ENCODE results near the gene DTX1. TPM values are rescaled to one million over a fixed set of nuclear protein-coding genes. Genes with fewer than 3 reads are reported as not detected.

Gene DTX1
- total and polyA plus RNA-seq, 2 donors (not counting 3 experiments of a cell fraction or from before 2014, with no cell fraction given) = 0.06 to 0.22 TPM

DNA sequence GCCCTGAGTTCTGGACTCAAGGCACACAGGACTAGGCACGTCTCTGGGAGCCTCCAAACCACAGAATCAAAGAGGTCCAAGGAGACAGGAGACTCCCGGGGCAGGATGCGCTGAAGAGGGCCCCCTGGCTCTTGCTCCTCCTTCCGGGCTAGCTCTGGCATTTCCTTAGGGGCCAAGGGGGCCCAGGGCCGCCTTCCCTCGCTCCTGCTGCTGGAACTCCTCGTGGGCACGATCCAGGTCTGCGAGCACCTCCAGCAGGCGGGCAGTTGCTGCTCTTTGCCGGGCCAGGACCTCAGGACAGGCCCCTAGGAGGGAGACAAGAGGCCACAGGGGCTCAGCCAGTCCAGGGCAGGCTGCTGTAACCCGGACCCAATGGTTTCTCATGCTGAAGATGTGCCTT, 43.2 kb downstream of the DTX1 start:
- H3K4me3 ChIP-seq (replicated peaks in 1 of 3; ENCODE audit: insufficient read depth in 1 of 3, low read depth in 1 of 3, low read length in 3 of 3) = no peak overlapping the region
- no peaks in the 10 kb centered on the region for H3K36me3 ChIP-seq (ENCODE audit: control insufficient read depth in 2 of 2, extremely low read depth in 1 of 2, insufficient read depth in 2 of 2, low read length in 2 of 2)
- H2AFZ ChIP-seq (ENCODE audit: low read depth, low read length) = no peak overlapping the region
- peaks cover 0 to 2% of the 10 kb centered on the region in 2 experiments for H3K27me3 ChIP-seq (ENCODE audit: control insufficient read depth in 2 of 2, insufficient read depth in 2 of 2, low read length in 2 of 2)
- dilution Hi-C loops (cut with MboI; ENCODE audit: extremely low pct_ligation_motif_present, low sequenced_read_pairs) (no loop called here), intact Hi-C loops (cut with micrococcal nuclease) (loop anchor here (5.0 kb wide), 1 partner anchor 53 kb away; no protein-coding TSS in a partner anchor)
- ChIA-PET CTCF (interaction anchor here (7.1 kb wide), 1 partner anchor 107 kb away, joined by 99 read pairs; no protein-coding TSS in a partner anchor), POLR2A (no interaction called here)
- no peaks in the 10 kb centered on the region for H3K79me2 ChIP-seq (ENCODE audit: control insufficient read depth, insufficient read depth, low read length)
- H3K9ac ChIP-seq (replicated peaks; ENCODE audit: extremely low read depth, insufficient read depth, low read length) = no peak overlapping the region
- no peak for TF ChIP-seq EZH2 (IDR thresholded peaks at IDR 0.05; ENCODE audit: borderline replicate concordance, low read depth, low read length, severe bottlenecking)
- TF ChIP-seq FOS (IDR thresholded peaks at IDR 0.05; ENCODE audit: borderline replicate concordance, insufficient read depth, low read length) = no peak
- TF ChIP-seq, protein P1, sequence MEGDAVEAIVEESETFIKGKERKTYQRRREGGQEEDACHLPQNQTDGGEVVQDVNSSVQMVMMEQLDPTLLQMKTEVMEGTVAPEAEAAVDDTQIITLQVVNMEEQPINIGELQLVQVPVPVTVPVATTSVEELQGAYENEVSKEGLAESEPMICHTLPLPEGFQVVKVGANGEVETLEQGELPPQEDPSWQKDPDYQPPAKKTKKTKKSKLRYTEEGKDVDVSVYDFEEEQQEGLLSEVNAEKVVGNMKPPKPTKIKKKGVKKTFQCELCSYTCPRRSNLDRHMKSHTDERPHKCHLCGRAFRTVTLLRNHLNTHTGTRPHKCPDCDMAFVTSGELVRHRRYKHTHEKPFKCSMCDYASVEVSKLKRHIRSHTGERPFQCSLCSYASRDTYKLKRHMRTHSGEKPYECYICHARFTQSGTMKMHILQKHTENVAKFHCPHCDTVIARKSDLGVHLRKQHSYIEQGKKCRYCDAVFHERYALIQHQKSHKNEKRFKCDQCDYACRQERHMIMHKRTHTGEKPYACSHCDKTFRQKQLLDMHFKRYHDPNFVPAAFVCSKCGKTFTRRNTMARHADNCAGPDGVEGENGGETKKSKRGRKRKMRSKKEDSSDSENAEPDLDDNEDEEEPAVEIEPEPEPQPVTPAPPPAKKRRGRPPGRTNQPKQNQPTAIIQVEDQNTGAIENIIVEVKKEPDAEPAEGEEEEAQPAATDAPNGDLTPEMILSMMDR (IDR thresholded peaks at IDR 0.05; ENCODE audit: extremely low read depth in 1 of 2, insufficient read depth in 1 of 2, low read depth in 1 of 2, low read length in 2 of 2) = no peak
- no peak for TF ChIP-seq MYC (IDR thresholded peaks at IDR 0.05; ENCODE audit: low read depth, low read length)
- TF ChIP-seq, protein P2, sequence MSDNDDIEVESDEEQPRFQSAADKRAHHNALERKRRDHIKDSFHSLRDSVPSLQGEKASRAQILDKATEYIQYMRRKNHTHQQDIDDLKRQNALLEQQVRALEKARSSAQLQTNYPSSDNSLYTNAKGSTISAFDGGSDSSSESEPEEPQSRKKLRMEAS (IDR thresholded peaks at IDR 0.05; ENCODE audit: insufficient read depth, insufficient read length) = no peak
- no peak for TF ChIP-seq JUN (IDR thresholded peaks at IDR 0.05; ENCODE audit: borderline replicate concordance, insufficient read depth, insufficient read length, low read depth)
- TF ChIP-seq POLR2A (IDR thresholded peaks at IDR 0.05; ENCODE audit: low read depth, low read length) = no peak
- TF ChIP-seq POLR2AphosphoS5 (IDR thresholded peaks at IDR 0.05; ENCODE audit: insufficient read depth, low read depth, low read length) = no peak
- TF ChIP-seq GATA2 (IDR thresholded peaks at IDR 0.05; ENCODE audit: insufficient read depth, insufficient read length, low read depth, low read length) = no peak
- no peak for DNase-seq (ENCODE audit: low read depth, low spot score)
- H3K4me1 ChIP-seq (ENCODE audit: control insufficient read depth, extremely low read depth, insufficient read depth, low read length) = no peaks in the 10 kb centered on the region
- no peaks in the 10 kb centered on the region for H4K20me1 ChIP-seq (replicated peaks; ENCODE audit: control insufficient read depth, extremely low read depth, insufficient read depth, low read length)
- H3K9me1 ChIP-seq (replicated peaks; ENCODE audit: control insufficient read depth, extremely low read depth, insufficient read depth, low read length) = no peaks in the 10 kb centered on the region
- no peak for FAIRE-seq
- H3K4me2 ChIP-seq (ENCODE audit: insufficient read depth, low read length) = no peak overlapping the region
- H3K9me3 ChIP-seq (replicated peaks; ENCODE audit: control insufficient read depth, insufficient read depth, low read length) = no peaks in the 10 kb centered on the region
- BruUV-seq (replicated peaks) = no TSS peak
- H3K27ac ChIP-seq (ENCODE audit: insufficient read depth, low read depth, low read length) = no peak overlapping the region
